HepG2 (cell line): ENCODE results near the gene MORC3. TPM values are rescaled to one million over a fixed set of nuclear protein-coding genes. Genes with fewer than 3 reads are reported as not detected.

Source experiments
- DMAP1 ChIP-seq: IDR thresholded peaks from 2 replicates; pipeline ENCODE4 v1.6.1; 2016
- EEA1 ChIP-seq: sonication (generic); formaldehyde crosslinking; IDR thresholded peaks from 2 replicates; pipeline ENCODE4 v1.5.1; 2020; ENCODE audit warnings: mild to moderate bottlenecking, missing genetic modification reagents, borderline replicate concordance
- ETV5 ChIP-seq: IDR thresholded peaks from 2 replicates; pipeline ENCODE4 v1.6.1; 2018; ENCODE audit warnings: missing biosample characterization, missing genetic modification reagents, inconsistent platforms, borderline replicate concordance
- GABPB1 ChIP-seq: IDR thresholded peaks from 2 replicates; pipeline ENCODE4 v1.6.1; 2016; ENCODE audit warnings: mild to moderate bottlenecking, missing genetic modification reagents, moderate library complexity, missing compliant biosample characterization
- HNRNPUL1 ChIP-seq: fragments of 200-400 bp; formaldehyde crosslinking; IDR thresholded peaks from 2 replicates; pipeline ENCODE4 v1.6.1; 2017; ENCODE audit warnings: low read depth, mild to moderate bottlenecking, low read length, moderate library complexity
- KDM1A ChIP-seq: IDR thresholded peaks from 2 replicates; pipeline ENCODE4 v1.6.1; 2016; ENCODE audit warnings: missing compliant biosample characterization
- KLF11 ChIP-seq: IDR thresholded peaks from 2 replicates; pipeline ENCODE4 v1.6.1; 2016; ENCODE audit warnings: missing compliant biosample characterization
- NFIB ChIP-seq: sonication (generic); formaldehyde crosslinking; IDR thresholded peaks from 2 replicates; pipeline ENCODE4 v1.9.0; 2021; ENCODE audit warnings: missing genetic modification reagents, mild to moderate bottlenecking, borderline replicate concordance
- NFKBIZ ChIP-seq: IDR thresholded peaks from 2 replicates; pipeline ENCODE4 v1.6.1; 2018; ENCODE audit warnings: missing genetic modification reagents, missing compliant biosample characterization
- NR2F6 ChIP-seq, 2 experiments: IDR thresholded peaks; 2 replicates each; pipeline ENCODE4 v1.6.1; 2016; ENCODE audit warnings: antibody characterized with exemption in 1 of 2, mild to moderate bottlenecking in 1 of 2
- PHB2 ChIP-seq: fragments of 450-650 bp; IDR thresholded peaks from 2 replicates; pipeline ENCODE4 v1.6.1; 2018; ENCODE audit not compliant: partially characterized antibody
- ZNF280B ChIP-seq: sonication (generic); formaldehyde crosslinking; IDR thresholded peaks from 2 replicates; pipeline ENCODE4 v1.5.0; 2020; ENCODE audit warnings: missing genetic modification reagents, mild to moderate bottlenecking, borderline replicate concordance
- ZNF33B ChIP-seq: sonication (generic); formaldehyde crosslinking; IDR thresholded peaks from 2 replicates; pipeline ENCODE4 v1.5.1; 2020; ENCODE audit warnings: mild to moderate bottlenecking, missing genetic modification reagents
- ZNF766 ChIP-seq: sonication (generic); formaldehyde crosslinking; IDR thresholded peaks from 2 replicates; pipeline ENCODE4 v1.5.0; 2020; ENCODE audit warnings: missing genetic modification reagents, borderline replicate concordance
- ZSCAN9 ChIP-seq: IDR thresholded peaks from 2 replicates; pipeline ENCODE4 v1.6.1; 2016; ENCODE audit warnings: borderline replicate concordance
- polyA plus RNA-seq, 8 experiments: library from polyadenylated mRNA; depleted of rRNA in 3 of 8; stranded (reverse) in 7 of 8; unstranded in 1 of 8; fragments of >200 nt; fragmentation: Illumina TruSeq in 4 of 8; extraction: Trizol in 4 of 8; gene quantifications; 2 replicates each; pipeline versions ENCODE4 v1.2.1 to v1.2.3, GENCODE V29; 2011 to 2016; ENCODE audit warnings: low read depth in 4 of 8, missing spikeins in 1 of 8, mixed read lengths in 1 of 8; ENCODE audit not compliant: insufficient read depth in 1 of 8
- total RNA-seq, 5 experiments: library from RNA; depleted of rRNA; stranded (reverse); fragments of >200 nt; fragmentation: Illumina TruSeq; extraction: Trizol; gene quantifications; 2 replicates each; pipeline ENCODE4 v1.2.3, GENCODE V29; 2016; ENCODE audit warnings: low read depth in 1 of 5
- TF ChIP-seq, protein P1 (sequence below): sonication (generic); formaldehyde crosslinking; IDR thresholded peaks from 2 replicates; pipeline ENCODE4 v1.4.0; 2020; ENCODE audit warnings: missing genetic modification reagents
- TF ChIP-seq, protein P2 (sequence below): sonication (generic); formaldehyde crosslinking; IDR thresholded peaks from 2 replicates; pipeline ENCODE4 v1.4.0; 2020; ENCODE audit warnings: mild to moderate bottlenecking, missing genetic modification reagents
- TF ChIP-seq, protein P3 (sequence below): IDR thresholded peaks from 2 replicates; pipeline ENCODE4 v1.6.1; 2016; ENCODE audit warnings: missing compliant biosample characterization, missing genetic modification reagents, borderline replicate concordance

Gene MORC3
- total and polyA plus RNA-seq, 2 of the 13 experiments (the other 11 are each of a cell fraction or from before 2014, with no cell fraction given) = 12.9 to 19.5 TPM

DNA sequence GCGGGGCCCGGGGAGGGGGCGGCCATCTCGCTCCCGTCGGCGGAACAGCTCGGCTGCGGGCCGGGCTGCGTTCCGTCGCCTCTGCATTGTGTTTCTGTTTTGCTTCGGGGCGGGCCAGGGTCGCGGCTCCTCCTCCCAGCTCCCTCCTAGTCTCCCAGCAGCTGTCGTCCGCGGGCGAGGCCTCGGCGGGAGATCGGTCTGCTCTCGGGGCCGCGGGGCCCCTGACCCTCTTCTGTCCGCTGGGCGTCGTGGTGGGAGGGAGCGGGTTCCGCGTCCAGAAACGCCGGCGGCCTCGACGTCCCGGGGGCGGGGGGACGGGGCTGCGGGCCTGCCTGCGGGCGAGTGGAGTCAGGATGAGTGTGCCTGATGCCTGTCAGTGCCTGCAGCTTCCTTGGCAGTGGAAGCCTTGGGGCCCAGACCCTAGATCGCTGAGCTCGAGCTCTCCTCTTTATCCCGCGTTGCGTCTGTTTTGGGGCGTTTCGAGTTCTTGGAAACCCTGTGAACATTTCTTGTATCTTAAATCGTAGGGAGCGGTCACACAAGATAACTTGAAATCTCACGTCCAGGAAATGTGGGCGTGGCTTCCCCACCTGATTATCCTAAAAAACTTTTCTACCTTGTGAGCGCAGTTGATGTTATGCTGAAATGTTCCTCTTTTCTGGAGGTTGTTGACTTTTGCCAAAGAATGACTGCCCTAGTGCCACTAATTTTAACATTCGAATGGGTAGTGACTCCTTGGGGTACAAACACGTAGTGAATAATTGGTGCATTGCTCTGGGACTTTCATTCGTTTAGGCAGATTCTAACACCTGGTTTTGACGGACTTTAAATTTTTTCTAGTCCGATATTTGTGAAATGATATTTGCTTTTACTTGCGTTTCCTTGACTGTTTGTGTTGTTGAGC, 676 bp downstream of the MORC3 start (continued):
- TF ChIP-seq, protein P1, sequence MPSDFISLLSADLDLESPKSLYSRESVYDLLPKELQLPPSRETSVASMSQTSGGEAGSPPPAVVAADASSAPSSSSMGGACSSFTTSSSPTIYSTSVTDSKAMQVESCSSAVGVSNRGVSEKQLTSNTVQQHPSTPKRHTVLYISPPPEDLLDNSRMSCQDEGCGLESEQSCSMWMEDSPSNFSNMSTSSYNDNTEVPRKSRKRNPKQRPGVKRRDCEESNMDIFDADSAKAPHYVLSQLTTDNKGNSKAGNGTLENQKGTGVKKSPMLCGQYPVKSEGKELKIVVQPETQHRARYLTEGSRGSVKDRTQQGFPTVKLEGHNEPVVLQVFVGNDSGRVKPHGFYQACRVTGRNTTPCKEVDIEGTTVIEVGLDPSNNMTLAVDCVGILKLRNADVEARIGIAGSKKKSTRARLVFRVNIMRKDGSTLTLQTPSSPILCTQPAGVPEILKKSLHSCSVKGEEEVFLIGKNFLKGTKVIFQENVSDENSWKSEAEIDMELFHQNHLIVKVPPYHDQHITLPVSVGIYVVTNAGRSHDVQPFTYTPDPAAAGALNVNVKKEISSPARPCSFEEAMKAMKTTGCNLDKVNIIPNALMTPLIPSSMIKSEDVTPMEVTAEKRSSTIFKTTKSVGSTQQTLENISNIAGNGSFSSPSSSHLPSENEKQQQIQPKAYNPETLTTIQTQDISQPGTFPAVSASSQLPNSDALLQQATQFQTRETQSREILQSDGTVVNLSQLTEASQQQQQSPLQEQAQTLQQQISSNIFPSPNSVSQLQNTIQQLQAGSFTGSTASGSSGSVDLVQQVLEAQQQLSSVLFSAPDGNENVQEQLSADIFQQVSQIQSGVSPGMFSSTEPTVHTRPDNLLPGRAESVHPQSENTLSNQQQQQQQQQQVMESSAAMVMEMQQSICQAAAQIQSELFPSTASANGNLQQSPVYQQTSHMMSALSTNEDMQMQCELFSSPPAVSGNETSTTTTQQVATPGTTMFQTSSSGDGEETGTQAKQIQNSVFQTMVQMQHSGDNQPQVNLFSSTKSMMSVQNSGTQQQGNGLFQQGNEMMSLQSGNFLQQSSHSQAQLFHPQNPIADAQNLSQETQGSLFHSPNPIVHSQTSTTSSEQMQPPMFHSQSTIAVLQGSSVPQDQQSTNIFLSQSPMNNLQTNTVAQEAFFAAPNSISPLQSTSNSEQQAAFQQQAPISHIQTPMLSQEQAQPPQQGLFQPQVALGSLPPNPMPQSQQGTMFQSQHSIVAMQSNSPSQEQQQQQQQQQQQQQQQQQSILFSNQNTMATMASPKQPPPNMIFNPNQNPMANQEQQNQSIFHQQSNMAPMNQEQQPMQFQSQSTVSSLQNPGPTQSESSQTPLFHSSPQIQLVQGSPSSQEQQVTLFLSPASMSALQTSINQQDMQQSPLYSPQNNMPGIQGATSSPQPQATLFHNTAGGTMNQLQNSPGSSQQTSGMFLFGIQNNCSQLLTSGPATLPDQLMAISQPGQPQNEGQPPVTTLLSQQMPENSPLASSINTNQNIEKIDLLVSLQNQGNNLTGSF (CRISPR knock-in tag) = no peak
- no peak for TF ChIP-seq ZNF280B (CRISPR knock-in tag)
- TF ChIP-seq NFKBIZ (CRISPR knock-in tag) = no peak
- TF ChIP-seq NFIB (CRISPR knock-in tag) = 0 out of 2 replicates have a peak, but pooled peaks have one; percentile 19
- TF ChIP-seq, protein P2, sequence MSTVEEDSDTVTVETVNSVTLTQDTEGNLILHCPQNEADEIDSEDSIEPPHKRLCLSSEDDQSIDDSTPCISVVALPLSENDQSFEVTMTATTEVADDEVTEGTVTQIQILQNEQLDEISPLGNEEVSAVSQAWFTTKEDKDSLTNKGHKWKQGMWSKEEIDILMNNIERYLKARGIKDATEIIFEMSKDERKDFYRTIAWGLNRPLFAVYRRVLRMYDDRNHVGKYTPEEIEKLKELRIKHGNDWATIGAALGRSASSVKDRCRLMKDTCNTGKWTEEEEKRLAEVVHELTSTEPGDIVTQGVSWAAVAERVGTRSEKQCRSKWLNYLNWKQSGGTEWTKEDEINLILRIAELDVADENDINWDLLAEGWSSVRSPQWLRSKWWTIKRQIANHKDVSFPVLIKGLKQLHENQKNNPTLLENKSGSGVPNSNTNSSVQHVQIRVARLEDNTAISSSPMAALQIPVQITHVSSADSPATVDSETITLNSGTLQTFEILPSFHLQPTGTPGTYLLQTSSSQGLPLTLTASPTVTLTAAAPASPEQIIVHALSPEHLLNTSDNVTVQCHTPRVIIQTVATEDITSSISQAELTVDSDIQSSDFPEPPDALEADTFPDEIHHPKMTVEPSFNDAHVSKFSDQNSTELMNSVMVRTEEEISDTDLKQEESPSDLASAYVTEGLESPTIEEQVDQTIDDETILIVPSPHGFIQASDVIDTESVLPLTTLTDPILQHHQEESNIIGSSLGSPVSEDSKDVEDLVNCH = no peak
- no peak for TF ChIP-seq PHB2
- no peak for TF ChIP-seq KLF11 (CRISPR knock-in tag)
- no peak for TF ChIP-seq ZSCAN9 (CRISPR knock-in tag)
- no peak for TF ChIP-seq ZNF33B
- no peak for TF ChIP-seq EEA1 (CRISPR knock-in tag)
- no peak; the same call in 1 of the 2 replicates for TF ChIP-seq GABPB1 (CRISPR knock-in tag)
- TF ChIP-seq DMAP1 (CRISPR knock-in tag) = 0 out of 2 replicates have a peak, but pooled peaks have one; percentile 25
- TF ChIP-seq ZNF766 (CRISPR knock-in tag) = no peak
- no peak for TF ChIP-seq HNRNPUL1
- TF ChIP-seq ETV5 (CRISPR knock-in tag) = 0 out of 2 replicates have a peak, but pooled peaks have one; percentile 15
- TF ChIP-seq KDM1A (CRISPR knock-in tag) = no peak
- TF ChIP-seq, protein P3, sequence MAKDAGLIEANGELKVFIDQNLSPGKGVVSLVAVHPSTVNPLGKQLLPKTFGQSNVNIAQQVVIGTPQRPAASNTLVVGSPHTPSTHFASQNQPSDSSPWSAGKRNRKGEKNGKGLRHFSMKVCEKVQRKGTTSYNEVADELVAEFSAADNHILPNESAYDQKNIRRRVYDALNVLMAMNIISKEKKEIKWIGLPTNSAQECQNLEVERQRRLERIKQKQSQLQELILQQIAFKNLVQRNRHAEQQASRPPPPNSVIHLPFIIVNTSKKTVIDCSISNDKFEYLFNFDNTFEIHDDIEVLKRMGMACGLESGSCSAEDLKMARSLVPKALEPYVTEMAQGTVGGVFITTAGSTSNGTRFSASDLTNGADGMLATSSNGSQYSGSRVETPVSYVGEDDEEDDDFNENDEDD = no peak
- TF ChIP-seq NR2F6 (IDR thresholded peaks at IDR 0.05) = no peak
- TF ChIP-seq NR2F6 (CRISPR knock-in tag; IDR thresholded peaks at IDR 0.05) = no peak
